Activated CD4-positive, CD25-positive, alpha-beta regulatory T cell treated with anti-CD3 and anti-CD28 coated beads, Interleukin-2, amount 50 U/mL, for 24 hours (primary cell): ENCODE measurements around the gene MID2.

ENCODE experiments used
- ATAC-seq, 2 donors: fragments of 150-1000 bp; cut with Tn5 transposase; one replicate each; pipeline ENCODE4 v1.10.0; 2021; ENCODE audit warnings: mild to moderate bottlenecking in 1 of 2, moderate library complexity in 1 of 2

The MID2 gene

DNA sequence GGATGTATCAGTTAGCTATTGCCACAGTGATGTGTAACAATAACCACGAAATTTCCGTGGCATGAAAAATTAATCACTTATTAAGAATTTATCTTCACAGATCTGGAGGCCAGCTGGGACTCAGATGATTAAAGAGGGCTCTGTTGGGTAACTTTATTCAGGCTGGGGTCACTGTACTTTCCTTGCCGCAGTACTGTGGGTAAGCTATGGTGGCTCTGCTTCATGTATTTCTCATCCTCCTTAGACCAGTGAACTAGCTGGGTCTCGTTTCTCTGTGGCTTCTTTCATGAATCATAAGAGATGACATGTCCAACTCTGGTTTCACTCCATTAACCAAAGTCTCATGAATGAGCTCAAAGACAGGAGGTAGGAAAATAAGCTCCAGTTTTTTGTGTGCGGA, 143.0 kb downstream of the MID2 start:
- ATAC-seq: no peak

DNA sequence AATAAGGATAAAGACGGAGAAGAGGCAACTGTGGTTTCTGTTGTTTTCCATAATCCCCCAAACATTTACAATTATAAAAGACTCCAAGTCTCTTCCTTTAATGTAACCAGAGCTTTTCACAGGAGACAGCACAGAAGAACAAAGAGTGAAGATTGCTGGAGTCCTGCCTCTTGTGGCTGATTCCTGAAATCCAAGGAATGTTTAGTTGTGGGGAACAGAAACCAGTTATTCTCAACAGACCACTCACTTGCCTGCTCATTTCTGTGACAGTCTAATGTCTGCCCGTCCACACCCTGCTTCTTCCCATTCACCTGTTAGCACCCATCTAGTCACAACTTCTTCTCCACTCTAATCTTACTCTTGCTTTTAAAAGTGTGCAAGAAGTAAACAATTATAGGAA, 144.4 kb downstream of the MID2 start:
- ATAC-seq: no peak

DNA sequence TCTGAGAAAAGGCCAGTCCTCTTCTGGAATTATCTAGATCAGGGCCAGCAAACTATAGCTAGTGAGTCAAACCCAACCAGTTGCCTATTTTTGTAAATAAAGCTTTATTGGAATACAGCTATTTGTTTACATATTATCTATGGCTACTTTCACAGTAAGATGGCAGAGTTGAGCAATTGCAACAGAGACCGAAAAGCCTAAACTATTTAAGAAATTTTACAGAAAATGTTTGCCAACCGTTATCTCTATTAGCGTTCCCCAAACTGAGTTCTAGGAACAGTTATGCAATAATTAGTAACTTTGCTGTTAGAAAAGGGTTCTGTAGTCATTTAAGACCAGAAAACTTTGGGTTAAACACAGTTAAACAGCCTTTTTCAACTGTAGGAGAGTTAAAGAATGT, 146.0 kb downstream of the MID2 start:
- no peak for ATAC-seq
